Gastroesophageal sphincter (tissue), 3 donors: Measurements from ENCODE around the gene SLC39A8.

Experiments used
- CTCF ChIP-seq, 4 experiments: fragments of 200-600 bp in 2 of 4; fragments of 450-650 bp in 2 of 4; sonication (generic) in 1 of 4; IDR thresholded peaks; one replicate each; pipeline ENCODE4 v1.5.1; 2017 to 2019; ENCODE audit warnings: antibody characterized with exemption in 4 of 4, mild to moderate bottlenecking in 2 of 4, moderate library complexity in 2 of 4
- EP300 ChIP-seq: sonication (generic); formaldehyde crosslinking; IDR thresholded peaks from one replicate; pipeline ENCODE4 v1.6.1; 2017; ENCODE audit warnings: antibody characterized with exemption, mild to moderate bottlenecking
- POLR2A ChIP-seq, 2 donors: fragments of 450-650 bp; IDR thresholded peaks; one replicate each; pipeline ENCODE4 v1.6.1; 2017; ENCODE audit warnings: antibody characterized with exemption in 2 of 2, mild to moderate bottlenecking in 2 of 2, moderate library complexity in 1 of 2
- POLR2AphosphoS5 ChIP-seq: sonication (generic); formaldehyde crosslinking; IDR thresholded peaks from one replicate; pipeline ENCODE4 v1.6.1; 2017; ENCODE audit warnings: antibody characterized with exemption

DNA sequence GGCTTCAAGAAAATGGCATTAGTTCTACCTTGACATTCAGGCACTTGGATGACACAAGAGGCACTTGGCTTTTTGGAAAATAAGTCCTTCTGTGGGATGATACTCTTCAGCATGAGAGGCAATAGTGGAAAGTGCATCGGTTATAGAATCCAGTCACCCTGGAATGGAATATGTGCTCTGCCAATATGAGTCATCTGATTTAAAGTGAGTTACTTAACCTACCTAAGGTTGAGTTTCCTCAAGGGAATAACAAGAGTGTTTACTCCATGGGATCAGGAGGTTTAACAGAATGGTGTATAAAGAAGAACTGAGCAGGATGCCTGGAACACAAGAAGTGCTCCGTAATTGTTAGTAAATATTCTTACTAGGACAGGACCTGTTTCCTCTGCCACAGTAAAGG lies 10.7 kb downstream of the SLC39A8 start:
- TF ChIP-seq CTCF (IDR thresholded peaks at IDR 0.05), result no peak
- no peak for TF ChIP-seq POLR2AphosphoS5
- TF ChIP-seq EP300, result no peak
- TF ChIP-seq POLR2A (IDR thresholded peaks at IDR 0.05), result no peak
